ENCODE results near the gene DOCK9. TPM values are rescaled to one million over a fixed set of nuclear protein-coding genes. Genes with fewer than 3 reads are reported as not detected.

Gene DOCK9
- total RNA-seq, 1 experiment from 2014 or later: 4.5 TPM

- Histone ChIP-seq H3K36me3 (ENCODE audit: insufficient read depth, low read length, poor library complexity, severe bottlenecking) (no peaks in the 10 kb centered on the region), H3K27ac (ENCODE audit: low read depth, low read length, poor library complexity, severe bottlenecking) (no peak overlapping the region), H3K4me1 (ENCODE audit: insufficient read depth, low read length, poor library complexity, severe bottlenecking) (no peaks in the 10 kb centered on the region), H3K27me3 (replicated peaks; ENCODE audit: insufficient read depth, low read depth, low read length, poor library complexity) (no peaks in the 10 kb centered on the region), H3K9me3 (ENCODE audit: low read depth, low read length, poor library complexity, severe bottlenecking) (no peaks in the 10 kb centered on the region), H3K4me3 (ENCODE audit: low read depth, low read length, poor library complexity, severe bottlenecking) (no peak overlapping the region)
- TF ChIP-seq CTCF (conservative IDR thresholded peaks at IDR 0.05; ENCODE audit: low read depth, low read length) (no peak), EZH2 (IDR thresholded peaks at IDR 0.05; ENCODE audit: borderline replicate concordance, low read depth, low read length, poor library complexity, severe bottlenecking) (no peak)
- ChIA-PET POLR2A (ENCODE audit: low non-redundant PET) (no interaction called here), CTCF (no interaction called here)
- intact Hi-C loops (cut with micrococcal nuclease; ENCODE audit: unreplicated experiment): no loop called here
- no peak for DNase-seq (ENCODE audit: low spot score)
- BruUV-seq (replicated peaks): no TSS peak
Observed at GRCh38 chr13:98944336-98944735, 33.5 kb downstream of the DOCK9 start.

- no peak overlapping the region for H3K4me3 ChIP-seq (ENCODE audit: low read depth, low read length, poor library complexity, severe bottlenecking)
- TF ChIP-seq EZH2 (IDR thresholded peaks at IDR 0.05; ENCODE audit: borderline replicate concordance, low read depth, low read length, poor library complexity, severe bottlenecking): no peak
- no peak for TF ChIP-seq CTCF (conservative IDR thresholded peaks at IDR 0.05; ENCODE audit: low read depth, low read length)
- no peaks in the 10 kb centered on the region for H3K4me1 ChIP-seq (ENCODE audit: insufficient read depth, low read length, poor library complexity, severe bottlenecking)
- POLR2A ChIA-PET (ENCODE audit: low non-redundant PET): no interaction called here
- no peaks in the 10 kb centered on the region for H3K27me3 ChIP-seq (replicated peaks; ENCODE audit: insufficient read depth, low read depth, low read length, poor library complexity)
- BruUV-seq (replicated peaks): no TSS peak
- no peak overlapping the region for H3K27ac ChIP-seq (ENCODE audit: low read depth, low read length, poor library complexity, severe bottlenecking)
- no peaks in the 10 kb centered on the region for H3K36me3 ChIP-seq (ENCODE audit: insufficient read depth, low read length, poor library complexity, severe bottlenecking)
- CTCF ChIA-PET: no interaction called here
- H3K9me3 ChIP-seq (ENCODE audit: low read depth, low read length, poor library complexity, severe bottlenecking): no peaks in the 10 kb centered on the region
- intact Hi-C loops (cut with micrococcal nuclease; ENCODE audit: unreplicated experiment): no loop called here
- no peak for DNase-seq (ENCODE audit: low spot score)
Observed at GRCh38 chr13:98942997-98943396, 34.9 kb downstream of the DOCK9 start.

GRCh38 chr13:98942485-98942884 lies 35.4 kb downstream of the DOCK9 start:
- CTCF ChIA-PET: no interaction called here
- no peaks in the 10 kb centered on the region for H3K4me1 ChIP-seq (ENCODE audit: insufficient read depth, low read length, poor library complexity, severe bottlenecking)
- TF ChIP-seq CTCF (conservative IDR thresholded peaks at IDR 0.05; ENCODE audit: low read depth, low read length): no peak
- no peak for TF ChIP-seq EZH2 (IDR thresholded peaks at IDR 0.05; ENCODE audit: borderline replicate concordance, low read depth, low read length, poor library complexity, severe bottlenecking)
- POLR2A ChIA-PET (ENCODE audit: low non-redundant PET): no interaction called here
- no peak overlapping the region for H3K27ac ChIP-seq (ENCODE audit: low read depth, low read length, poor library complexity, severe bottlenecking)
- no peak for DNase-seq (ENCODE audit: low spot score)
- intact Hi-C loops (cut with micrococcal nuclease; ENCODE audit: unreplicated experiment): no loop called here
- H3K27me3 ChIP-seq (replicated peaks; ENCODE audit: insufficient read depth, low read depth, low read length, poor library complexity): no peaks in the 10 kb centered on the region
- no peak overlapping the region for H3K4me3 ChIP-seq (ENCODE audit: low read depth, low read length, poor library complexity, severe bottlenecking)
- H3K9me3 ChIP-seq (ENCODE audit: low read depth, low read length, poor library complexity, severe bottlenecking): no peaks in the 10 kb centered on the region
- no TSS peak for BruUV-seq (replicated peaks)
- H3K36me3 ChIP-seq (ENCODE audit: insufficient read depth, low read length, poor library complexity, severe bottlenecking): no peaks in the 10 kb centered on the region

Measured in A673 (cell line).